ENCODE measurements around the gene MRPL28.

DNA sequence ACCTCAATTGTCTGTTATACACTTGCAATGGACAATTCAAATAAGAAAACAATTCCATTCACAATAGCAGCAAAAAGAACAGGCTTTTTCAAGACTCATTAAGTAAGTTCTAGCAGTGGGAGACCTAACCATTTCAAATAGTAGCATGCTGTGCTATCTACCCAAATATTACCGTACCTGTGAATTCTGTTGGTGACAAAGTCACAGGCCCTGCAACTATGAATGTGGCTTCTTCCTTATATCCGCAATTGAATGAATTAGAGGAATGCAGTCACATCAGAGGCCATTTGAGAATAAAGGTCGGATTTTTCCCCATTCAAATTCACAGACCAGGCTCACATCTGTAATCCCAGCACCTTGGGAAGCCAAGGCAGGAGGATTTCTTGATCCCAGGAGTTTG, 25.9 kb upstream of the MRPL28 start:
- TF ChIP-seq, protein P1, sequence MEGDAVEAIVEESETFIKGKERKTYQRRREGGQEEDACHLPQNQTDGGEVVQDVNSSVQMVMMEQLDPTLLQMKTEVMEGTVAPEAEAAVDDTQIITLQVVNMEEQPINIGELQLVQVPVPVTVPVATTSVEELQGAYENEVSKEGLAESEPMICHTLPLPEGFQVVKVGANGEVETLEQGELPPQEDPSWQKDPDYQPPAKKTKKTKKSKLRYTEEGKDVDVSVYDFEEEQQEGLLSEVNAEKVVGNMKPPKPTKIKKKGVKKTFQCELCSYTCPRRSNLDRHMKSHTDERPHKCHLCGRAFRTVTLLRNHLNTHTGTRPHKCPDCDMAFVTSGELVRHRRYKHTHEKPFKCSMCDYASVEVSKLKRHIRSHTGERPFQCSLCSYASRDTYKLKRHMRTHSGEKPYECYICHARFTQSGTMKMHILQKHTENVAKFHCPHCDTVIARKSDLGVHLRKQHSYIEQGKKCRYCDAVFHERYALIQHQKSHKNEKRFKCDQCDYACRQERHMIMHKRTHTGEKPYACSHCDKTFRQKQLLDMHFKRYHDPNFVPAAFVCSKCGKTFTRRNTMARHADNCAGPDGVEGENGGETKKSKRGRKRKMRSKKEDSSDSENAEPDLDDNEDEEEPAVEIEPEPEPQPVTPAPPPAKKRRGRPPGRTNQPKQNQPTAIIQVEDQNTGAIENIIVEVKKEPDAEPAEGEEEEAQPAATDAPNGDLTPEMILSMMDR (IDR thresholded peaks at IDR 0.05): no peak
- TF ChIP-seq EZH2phosphoT487 (IDR thresholded peaks at IDR 0.05) (no peak), EZH2 (IDR thresholded peaks at IDR 0.05) (no peak)

All from neural progenitor cell (in vitro differentiated cells).